Measurements from ENCODE around the gene TBC1D30. TPM values are rescaled to one million over a fixed set of nuclear protein-coding genes. Genes with fewer than 3 reads are reported as not detected.

Gene TBC1D30
- total and polyA plus RNA-seq, 4 donors: 0.46 to 2.2 (median 0.70) TPM

DNA sequence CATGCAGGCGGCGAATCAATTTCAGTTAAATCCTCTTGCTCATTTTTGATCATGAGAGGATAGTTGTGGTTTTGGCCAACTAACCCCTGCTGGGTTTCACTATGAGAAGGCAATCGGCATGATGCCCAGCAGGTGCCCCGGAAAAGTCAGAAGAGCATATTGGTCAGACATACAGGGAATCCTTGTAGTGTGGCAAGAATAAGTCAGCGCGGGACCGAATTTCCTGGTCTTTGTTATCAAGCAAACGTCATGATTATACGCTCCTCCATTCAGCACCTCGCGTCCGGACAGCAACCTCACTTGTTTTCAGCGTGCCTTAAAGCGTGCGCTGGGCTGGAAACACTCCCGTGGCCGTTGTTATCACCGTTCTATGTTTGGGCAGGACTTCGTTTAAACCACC lies 1.8 kb downstream of the TBC1D30 start:
- 10% methylated on average over 19 of the region's 19 CpGs for WGBS

DNA sequence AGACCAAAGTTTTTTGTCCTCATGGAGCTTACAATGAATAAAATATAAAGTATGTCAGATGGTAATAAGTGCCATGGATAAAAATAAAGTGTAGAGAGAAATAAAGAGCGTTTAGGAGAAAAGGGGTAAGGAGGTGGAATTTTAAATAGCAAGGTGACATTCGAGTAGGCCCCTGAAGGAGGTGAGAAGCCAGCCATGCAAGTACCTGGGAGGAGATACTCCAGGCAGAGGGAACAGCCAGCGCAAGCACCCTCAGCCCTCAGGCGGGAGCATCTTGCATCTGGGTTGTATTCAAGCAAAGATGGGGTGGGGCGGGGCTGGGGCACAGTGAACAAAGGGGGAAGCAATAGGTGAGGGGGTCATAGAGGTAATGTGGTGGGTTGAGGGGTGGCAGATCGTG lies 4.3 kb downstream of the TBC1D30 start:
- Histone ChIP-seq H3K27ac (ENCODE audit: low read depth in 1 of 2, low read length in 2 of 2) (no peak overlapping the region), H3K4me1 (ENCODE audit: control insufficient read depth in 4 of 4, insufficient read depth in 4 of 4, low read length in 3 of 4) (peaks cover 11 to 26% (median 17%) of the 10 kb centered on the region in 4 donors), H3K4me3 (ENCODE audit: low read depth in 1 of 3, low read length in 3 of 3) (no peak overlapping the region), H3K27me3 (ENCODE audit: control insufficient read depth in 4 of 4, insufficient read depth in 4 of 4, low read length in 3 of 4) (peaks cover 0 to 9% (median under 1%) of the 10 kb centered on the region in 4 donors), H3K36me3 (ENCODE audit: control insufficient read depth in 4 of 4, insufficient read depth in 3 of 4, low read depth in 1 of 4, low read length in 3 of 4) (no peaks in the 10 kb centered on the region), H3K9ac (ENCODE audit: low read depth in 1 of 2, low read length in 2 of 2) (no peak overlapping the region), H3K9me3 (ENCODE audit: control insufficient read depth in 4 of 4, low read length in 3 of 4) (peaks cover 0 to 3% (median 2%) of the 10 kb centered on the region in 4 donors)
- DNase-seq (ENCODE audit: low spot score): no peak
- 82% methylated on average over 6 of the region's 6 CpGs for WGBS
- no peak for TF ChIP-seq EGR1 (IDR thresholded peaks at IDR 0.05; ENCODE audit: low read depth in 2 of 2)
- no peak for TF ChIP-seq NR2F2 (IDR thresholded peaks at IDR 0.05)
- TF ChIP-seq FOXA2 (IDR thresholded peaks at IDR 0.05): no peak
- TF ChIP-seq, protein P1, sequence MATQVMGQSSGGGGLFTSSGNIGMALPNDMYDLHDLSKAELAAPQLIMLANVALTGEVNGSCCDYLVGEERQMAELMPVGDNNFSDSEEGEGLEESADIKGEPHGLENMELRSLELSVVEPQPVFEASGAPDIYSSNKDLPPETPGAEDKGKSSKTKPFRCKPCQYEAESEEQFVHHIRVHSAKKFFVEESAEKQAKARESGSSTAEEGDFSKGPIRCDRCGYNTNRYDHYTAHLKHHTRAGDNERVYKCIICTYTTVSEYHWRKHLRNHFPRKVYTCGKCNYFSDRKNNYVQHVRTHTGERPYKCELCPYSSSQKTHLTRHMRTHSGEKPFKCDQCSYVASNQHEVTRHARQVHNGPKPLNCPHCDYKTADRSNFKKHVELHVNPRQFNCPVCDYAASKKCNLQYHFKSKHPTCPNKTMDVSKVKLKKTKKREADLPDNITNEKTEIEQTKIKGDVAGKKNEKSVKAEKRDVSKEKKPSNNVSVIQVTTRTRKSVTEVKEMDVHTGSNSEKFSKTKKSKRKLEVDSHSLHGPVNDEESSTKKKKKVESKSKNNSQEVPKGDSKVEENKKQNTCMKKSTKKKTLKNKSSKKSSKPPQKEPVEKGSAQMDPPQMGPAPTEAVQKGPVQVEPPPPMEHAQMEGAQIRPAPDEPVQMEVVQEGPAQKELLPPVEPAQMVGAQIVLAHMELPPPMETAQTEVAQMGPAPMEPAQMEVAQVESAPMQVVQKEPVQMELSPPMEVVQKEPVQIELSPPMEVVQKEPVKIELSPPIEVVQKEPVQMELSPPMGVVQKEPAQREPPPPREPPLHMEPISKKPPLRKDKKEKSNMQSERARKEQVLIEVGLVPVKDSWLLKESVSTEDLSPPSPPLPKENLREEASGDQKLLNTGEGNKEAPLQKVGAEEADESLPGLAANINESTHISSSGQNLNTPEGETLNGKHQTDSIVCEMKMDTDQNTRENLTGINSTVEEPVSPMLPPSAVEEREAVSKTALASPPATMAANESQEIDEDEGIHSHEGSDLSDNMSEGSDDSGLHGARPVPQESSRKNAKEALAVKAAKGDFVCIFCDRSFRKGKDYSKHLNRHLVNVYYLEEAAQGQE (IDR thresholded peaks at IDR 0.05): no peak
- TF ChIP-seq, protein P2, sequence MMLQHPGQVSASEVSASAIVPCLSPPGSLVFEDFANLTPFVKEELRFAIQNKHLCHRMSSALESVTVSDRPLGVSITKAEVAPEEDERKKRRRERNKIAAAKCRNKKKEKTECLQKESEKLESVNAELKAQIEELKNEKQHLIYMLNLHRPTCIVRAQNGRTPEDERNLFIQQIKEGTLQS (IDR thresholded peaks at IDR 0.05): no peak
- no peak for TF ChIP-seq TAF1 (conservative IDR thresholded peaks at IDR 0.05)
- TF ChIP-seq, protein P3, sequence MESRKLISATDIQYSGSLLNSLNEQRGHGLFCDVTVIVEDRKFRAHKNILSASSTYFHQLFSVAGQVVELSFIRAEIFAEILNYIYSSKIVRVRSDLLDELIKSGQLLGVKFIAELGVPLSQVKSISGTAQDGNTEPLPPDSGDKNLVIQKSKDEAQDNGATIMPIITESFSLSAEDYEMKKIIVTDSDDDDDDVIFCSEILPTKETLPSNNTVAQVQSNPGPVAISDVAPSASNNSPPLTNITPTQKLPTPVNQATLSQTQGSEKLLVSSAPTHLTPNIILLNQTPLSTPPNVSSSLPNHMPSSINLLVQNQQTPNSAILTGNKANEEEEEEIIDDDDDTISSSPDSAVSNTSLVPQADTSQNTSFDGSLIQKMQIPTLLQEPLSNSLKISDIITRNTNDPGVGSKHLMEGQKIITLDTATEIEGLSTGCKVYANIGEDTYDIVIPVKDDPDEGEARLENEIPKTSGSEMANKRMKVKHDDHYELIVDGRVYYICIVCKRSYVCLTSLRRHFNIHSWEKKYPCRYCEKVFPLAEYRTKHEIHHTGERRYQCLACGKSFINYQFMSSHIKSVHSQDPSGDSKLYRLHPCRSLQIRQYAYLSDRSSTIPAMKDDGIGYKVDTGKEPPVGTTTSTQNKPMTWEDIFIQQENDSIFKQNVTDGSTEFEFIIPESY (IDR thresholded peaks at IDR 0.05): no peak
- no peak for TF ChIP-seq HNF4A (conservative IDR thresholded peaks at IDR 0.05)
- no peak for TF ChIP-seq FOXA1 (IDR thresholded peaks at IDR 0.05)
- TF ChIP-seq, protein P4, sequence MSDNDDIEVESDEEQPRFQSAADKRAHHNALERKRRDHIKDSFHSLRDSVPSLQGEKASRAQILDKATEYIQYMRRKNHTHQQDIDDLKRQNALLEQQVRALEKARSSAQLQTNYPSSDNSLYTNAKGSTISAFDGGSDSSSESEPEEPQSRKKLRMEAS (IDR thresholded peaks at IDR 0.05): no peak
- no peak for TF ChIP-seq YY1 (IDR thresholded peaks at IDR 0.05)
- TF ChIP-seq RXRA (IDR thresholded peaks at IDR 0.05): no peak
- no peak for TF ChIP-seq RAD21 (IDR thresholded peaks at IDR 0.05)
- no peak for TF ChIP-seq SP1 (IDR thresholded peaks at IDR 0.05)

More for the DNA sequence above, 1.8 kb downstream of the TBC1D30 start:
- Histone ChIP-seq H3K36me3 (ENCODE audit: control insufficient read depth in 4 of 4, insufficient read depth in 3 of 4, low read depth in 1 of 4, low read length in 3 of 4) (no peaks in the 10 kb centered on the region), H3K4me3 (ENCODE audit: low read depth in 1 of 3, low read length in 3 of 3) (no peak overlapping the region), H3K27ac (ENCODE audit: low read depth in 1 of 2, low read length in 2 of 2) (no peak overlapping the region), H3K9me3 (ENCODE audit: control insufficient read depth in 4 of 4, low read length in 3 of 4) (peaks cover 0 to 2% (median 0%) of the 10 kb centered on the region in 4 donors), H3K4me1 (ENCODE audit: control insufficient read depth in 4 of 4, insufficient read depth in 4 of 4, low read length in 3 of 4) (peaks cover 11 to 26% (median 17%) of the 10 kb centered on the region in 4 donors), H3K9ac (ENCODE audit: low read depth in 1 of 2, low read length in 2 of 2) (no peak overlapping the region), H3K27me3 (ENCODE audit: control insufficient read depth in 4 of 4, insufficient read depth in 4 of 4, low read length in 3 of 4) (peaks cover 0 to 12% (median under 1%) of the 10 kb centered on the region in 4 donors)
- TF ChIP-seq, protein P5, sequence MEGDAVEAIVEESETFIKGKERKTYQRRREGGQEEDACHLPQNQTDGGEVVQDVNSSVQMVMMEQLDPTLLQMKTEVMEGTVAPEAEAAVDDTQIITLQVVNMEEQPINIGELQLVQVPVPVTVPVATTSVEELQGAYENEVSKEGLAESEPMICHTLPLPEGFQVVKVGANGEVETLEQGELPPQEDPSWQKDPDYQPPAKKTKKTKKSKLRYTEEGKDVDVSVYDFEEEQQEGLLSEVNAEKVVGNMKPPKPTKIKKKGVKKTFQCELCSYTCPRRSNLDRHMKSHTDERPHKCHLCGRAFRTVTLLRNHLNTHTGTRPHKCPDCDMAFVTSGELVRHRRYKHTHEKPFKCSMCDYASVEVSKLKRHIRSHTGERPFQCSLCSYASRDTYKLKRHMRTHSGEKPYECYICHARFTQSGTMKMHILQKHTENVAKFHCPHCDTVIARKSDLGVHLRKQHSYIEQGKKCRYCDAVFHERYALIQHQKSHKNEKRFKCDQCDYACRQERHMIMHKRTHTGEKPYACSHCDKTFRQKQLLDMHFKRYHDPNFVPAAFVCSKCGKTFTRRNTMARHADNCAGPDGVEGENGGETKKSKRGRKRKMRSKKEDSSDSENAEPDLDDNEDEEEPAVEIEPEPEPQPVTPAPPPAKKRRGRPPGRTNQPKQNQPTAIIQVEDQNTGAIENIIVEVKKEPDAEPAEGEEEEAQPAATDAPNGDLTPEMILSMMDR (IDR thresholded peaks at IDR 0.05; ENCODE audit: low read depth, low read length, missing input control): no peak
- TF ChIP-seq, protein P1 (IDR thresholded peaks at IDR 0.05): peak; percentile 99
- peak; percentile 39 for DNase-seq (ENCODE audit: low spot score)
